Measurements from ENCODE around the gene GALNT14.

The GALNT14 gene

GRCh38 chr2:31028417-31028816, 109.8 kb downstream of the GALNT14 start:
- Histone ChIP-seq H2BK15ac (ENCODE audit: low read depth, poor library complexity, severe bottlenecking) (no peak overlapping the region), H2BK120ac (ENCODE audit: low read depth, low read length) (no peak overlapping the region), H2BK5ac (ENCODE audit: low read depth, low read length, poor library complexity, severe bottlenecking) (no peak overlapping the region), H3K9ac (ENCODE audit: low read length) (no peak overlapping the region), H3K14ac (ENCODE audit: low read length in 2 of 2) (no peak overlapping the region), H2AK5ac (ENCODE audit: low read length, severe bottlenecking) (no peak overlapping the region), H4K91ac (ENCODE audit: low read length) (no peak overlapping the region), H3K27me3 (ENCODE audit: control insufficient read depth in 1 of 2, insufficient read depth in 1 of 2, low read length in 2 of 2) (peaks cover 0 to 5% of the 10 kb centered on the region in 2 experiments), H3K36me3 (ENCODE audit: control insufficient read depth in 1 of 2, insufficient read depth in 2 of 2, low read depth in 1 of 2, low read length in 2 of 2) (peaks cover 0 to 12% of the 10 kb centered on the region in 2 experiments), H3K4me3 (ENCODE audit: insufficient read depth in 1 of 2, low read depth in 1 of 2, low read length in 2 of 2) (no peak overlapping the region), H2BK12ac (ENCODE audit: low read length in 2 of 2) (no peak overlapping the region), H4K8ac (ENCODE audit: low read length) (no peak overlapping the region), H3K4ac (ENCODE audit: low read depth in 1 of 2, low read length in 2 of 2) (no peak overlapping the region), H3K4me1 (ENCODE audit: control insufficient read depth, insufficient read depth, low read depth, low read length) (peaks cover 6% of the 10 kb centered on the region), H3K23ac (ENCODE audit: low read length in 2 of 2) (no peak overlapping the region), H3K4me2 (ENCODE audit: low read length, poor library complexity, severe bottlenecking) (no peak overlapping the region), H3K79me1 (replicated peaks; ENCODE audit: low read length, poor library complexity, severe bottlenecking) (peaks cover 58% of the 10 kb centered on the region), H3K18ac (ENCODE audit: low read depth in 1 of 2, low read length in 2 of 2) (no peak overlapping the region), H3K27ac (ENCODE audit: low read length, poor library complexity, severe bottlenecking) (no peak overlapping the region), H2AFZ (ENCODE audit: low read depth, low read length) (no peak overlapping the region), H3K9me3 (ENCODE audit: control insufficient read depth, low read length) (peaks cover 5% of the 10 kb centered on the region)
- DNase-seq, result no peak
- WGBS, result 60% methylated on average over 8 of the region's 8 CpGs

DNA sequence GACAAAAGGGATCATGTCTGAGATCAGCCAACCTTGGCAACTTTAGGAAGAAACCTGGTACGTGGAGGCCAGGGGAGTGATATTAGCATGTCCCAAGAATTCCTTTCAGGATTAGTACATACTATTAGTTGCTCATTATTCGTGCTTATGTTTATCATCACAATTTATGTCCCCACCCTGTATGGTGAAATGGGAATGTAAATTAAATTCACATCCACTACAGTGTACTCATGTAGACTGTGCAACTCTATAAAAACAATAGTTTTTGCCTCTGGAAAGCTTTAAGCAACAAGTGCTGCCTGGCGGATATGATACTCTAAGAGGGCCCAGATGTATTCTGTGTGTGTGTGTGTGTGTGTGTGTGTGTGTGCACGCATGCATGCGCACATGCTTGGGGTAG, 110.7 kb downstream of the GALNT14 start:
- H3K27me3 ChIP-seq (ENCODE audit: control insufficient read depth in 1 of 2, insufficient read depth in 1 of 2, low read length in 2 of 2), result peaks cover 0 to 5% of the 10 kb centered on the region in 2 experiments
- H3K14ac ChIP-seq (ENCODE audit: low read length in 2 of 2), result no peak overlapping the region
- H3K9ac ChIP-seq (ENCODE audit: low read length), result no peak overlapping the region
- no peak overlapping the region for H3K27ac ChIP-seq (ENCODE audit: low read length, poor library complexity, severe bottlenecking)
- H4K8ac ChIP-seq (ENCODE audit: low read length), result no peak overlapping the region
- H2AK5ac ChIP-seq (ENCODE audit: low read length, severe bottlenecking), result no peak overlapping the region
- H2AFZ ChIP-seq (ENCODE audit: low read depth, low read length), result no peak overlapping the region
- 90% methylated on average over 3 of the region's 5 CpGs for WGBS
- no peak overlapping the region for H3K18ac ChIP-seq (ENCODE audit: low read depth in 1 of 2, low read length in 2 of 2)
- no peak overlapping the region for H3K4me3 ChIP-seq (ENCODE audit: insufficient read depth in 1 of 2, low read depth in 1 of 2, low read length in 2 of 2)
- no peak overlapping the region for H4K91ac ChIP-seq (ENCODE audit: low read length)
- H3K4me2 ChIP-seq (ENCODE audit: low read length, poor library complexity, severe bottlenecking), result no peak overlapping the region
- H3K79me1 ChIP-seq (replicated peaks; ENCODE audit: low read length, poor library complexity, severe bottlenecking), result peaks cover 55% of the 10 kb centered on the region
- DNase-seq, result no peak
- H3K9me3 ChIP-seq (ENCODE audit: control insufficient read depth, low read length), result peaks cover 5% of the 10 kb centered on the region
- no peak overlapping the region for H2BK15ac ChIP-seq (ENCODE audit: low read depth, poor library complexity, severe bottlenecking)
- no peak overlapping the region for H2BK5ac ChIP-seq (ENCODE audit: low read depth, low read length, poor library complexity, severe bottlenecking)
- peaks cover 6% of the 10 kb centered on the region for H3K4me1 ChIP-seq (ENCODE audit: control insufficient read depth, insufficient read depth, low read depth, low read length)
- no peak overlapping the region for H2BK12ac ChIP-seq (ENCODE audit: low read length in 2 of 2)
- H3K36me3 ChIP-seq (ENCODE audit: control insufficient read depth in 1 of 2, insufficient read depth in 2 of 2, low read depth in 1 of 2, low read length in 2 of 2), result peaks cover 0 to 12% of the 10 kb centered on the region in 2 experiments
- no peak overlapping the region for H2BK120ac ChIP-seq (ENCODE audit: low read depth, low read length)
- no peak overlapping the region for H3K23ac ChIP-seq (ENCODE audit: low read length in 2 of 2)
- H3K4ac ChIP-seq (ENCODE audit: low read depth in 1 of 2, low read length in 2 of 2), result no peak overlapping the region

- H3K9ac ChIP-seq (ENCODE audit: low read length), result no peak overlapping the region
- H3K4me1 ChIP-seq (ENCODE audit: control insufficient read depth, insufficient read depth, low read depth, low read length), result peaks cover 6% of the 10 kb centered on the region
- H3K27ac ChIP-seq (ENCODE audit: low read length, poor library complexity, severe bottlenecking), result no peak overlapping the region
- no peak overlapping the region for H4K8ac ChIP-seq (ENCODE audit: low read length)
- no peak overlapping the region for H4K91ac ChIP-seq (ENCODE audit: low read length)
- no peak overlapping the region for H3K4me3 ChIP-seq (ENCODE audit: insufficient read depth in 1 of 2, low read depth in 1 of 2, low read length in 2 of 2)
- H2BK12ac ChIP-seq (ENCODE audit: low read length in 2 of 2), result no peak overlapping the region
- H3K27me3 ChIP-seq (ENCODE audit: control insufficient read depth in 1 of 2, insufficient read depth in 1 of 2, low read length in 2 of 2), result peaks cover 0 to 1% of the 10 kb centered on the region in 2 experiments
- H2BK120ac ChIP-seq (ENCODE audit: low read depth, low read length), result no peak overlapping the region
- 77% methylated on average over 3 of the region's 3 CpGs for WGBS
- H2BK15ac ChIP-seq (ENCODE audit: low read depth, poor library complexity, severe bottlenecking), result no peak overlapping the region
- no peak for DNase-seq
- no peak overlapping the region for H2BK5ac ChIP-seq (ENCODE audit: low read depth, low read length, poor library complexity, severe bottlenecking)
- no peak overlapping the region for H2AFZ ChIP-seq (ENCODE audit: low read depth, low read length)
- no peak overlapping the region for H3K14ac ChIP-seq (ENCODE audit: low read length in 2 of 2)
- no peak overlapping the region for H3K4ac ChIP-seq (ENCODE audit: low read depth in 1 of 2, low read length in 2 of 2)
- no peak overlapping the region for H2AK5ac ChIP-seq (ENCODE audit: low read length, severe bottlenecking)
- no peaks in the 10 kb centered on the region for H3K9me3 ChIP-seq (ENCODE audit: control insufficient read depth, low read length)
- peaks cover 61% of the 10 kb centered on the region for H3K79me1 ChIP-seq (replicated peaks; ENCODE audit: low read length, poor library complexity, severe bottlenecking)
- H3K23ac ChIP-seq (ENCODE audit: low read length in 2 of 2), result no peak overlapping the region
- H3K36me3 ChIP-seq (ENCODE audit: control insufficient read depth in 1 of 2, insufficient read depth in 2 of 2, low read depth in 1 of 2, low read length in 2 of 2), result peaks cover 0 to 4% of the 10 kb centered on the region in 2 experiments
- H3K4me2 ChIP-seq (ENCODE audit: low read length, poor library complexity, severe bottlenecking), result no peak overlapping the region
- no peak overlapping the region for H3K18ac ChIP-seq (ENCODE audit: low read depth in 1 of 2, low read length in 2 of 2)
These were observed 114.7 kb downstream of the GALNT14 start for GRCh38 chr2:31023541-31023940.

DNA sequence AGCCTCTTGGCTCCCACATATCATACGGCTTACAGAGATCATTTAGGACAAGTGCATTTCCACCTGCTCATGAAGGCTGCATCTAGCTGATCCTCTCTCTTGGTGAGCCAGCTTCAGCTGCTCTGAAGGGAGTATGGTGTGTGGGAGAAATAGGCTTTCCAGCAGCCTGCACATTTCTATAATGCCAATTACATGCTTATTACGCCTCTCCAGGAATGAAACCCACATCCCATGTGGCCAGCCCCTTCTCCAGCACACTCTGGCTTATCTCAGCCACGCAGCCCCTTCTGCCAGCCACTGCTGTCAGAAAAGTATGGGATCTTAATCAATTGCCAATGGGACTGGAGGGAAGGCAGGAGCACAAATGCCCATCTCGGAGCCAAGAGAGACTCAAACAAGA, 117.5 kb downstream of the GALNT14 start:
- no peak overlapping the region for H3K23ac ChIP-seq (ENCODE audit: low read length in 2 of 2)

More for the DNA sequence above, 117.5 kb downstream of the GALNT14 start:
- H3K27ac ChIP-seq (ENCODE audit: low read length, poor library complexity, severe bottlenecking), result no peak overlapping the region
- H2AK5ac ChIP-seq (ENCODE audit: low read length, severe bottlenecking), result no peak overlapping the region
- H3K9ac ChIP-seq (ENCODE audit: low read length), result no peak overlapping the region
- no peak overlapping the region for H3K18ac ChIP-seq (ENCODE audit: low read depth in 1 of 2, low read length in 2 of 2)
- H3K4me2 ChIP-seq (ENCODE audit: low read length, poor library complexity, severe bottlenecking), result no peak overlapping the region
- H3K4ac ChIP-seq (ENCODE audit: low read depth in 1 of 2, low read length in 2 of 2), result no peak overlapping the region
- no peak overlapping the region for H2BK5ac ChIP-seq (ENCODE audit: low read depth, low read length, poor library complexity, severe bottlenecking)
- no peak overlapping the region for H4K91ac ChIP-seq (ENCODE audit: low read length)
- no peak overlapping the region for H2BK15ac ChIP-seq (ENCODE audit: low read depth, poor library complexity, severe bottlenecking)
- no peaks in the 10 kb centered on the region for H3K9me3 ChIP-seq (ENCODE audit: control insufficient read depth, low read length)
- no peak overlapping the region for H2BK12ac ChIP-seq (ENCODE audit: low read length in 2 of 2)
- no peaks in the 10 kb centered on the region for H3K36me3 ChIP-seq (ENCODE audit: control insufficient read depth in 1 of 2, insufficient read depth in 2 of 2, low read depth in 1 of 2, low read length in 2 of 2)
- no peak overlapping the region for H2BK120ac ChIP-seq (ENCODE audit: low read depth, low read length)
- H3K27me3 ChIP-seq (ENCODE audit: control insufficient read depth in 1 of 2, insufficient read depth in 1 of 2, low read length in 2 of 2), result no peaks in the 10 kb centered on the region
- no peak for DNase-seq
- no peak overlapping the region for H3K14ac ChIP-seq (ENCODE audit: low read length in 2 of 2)
- no peak overlapping the region for H3K4me3 ChIP-seq (ENCODE audit: insufficient read depth in 1 of 2, low read depth in 1 of 2, low read length in 2 of 2)
- peaks cover 58% of the 10 kb centered on the region for H3K79me1 ChIP-seq (replicated peaks; ENCODE audit: low read length, poor library complexity, severe bottlenecking)
- no peak overlapping the region for H2AFZ ChIP-seq (ENCODE audit: low read depth, low read length)
- no peaks in the 10 kb centered on the region for H3K4me1 ChIP-seq (ENCODE audit: control insufficient read depth, insufficient read depth, low read depth, low read length)
- H4K8ac ChIP-seq (ENCODE audit: low read length), result no peak overlapping the region
- WGBS, result 46% methylated on average over 3 of the region's 4 CpGs

Measured in mesenchymal stem cell (in vitro differentiated cells and primary cell).